SK-N-SH treated with all-trans-retinoic acid at 6 μM for 48 hours (cell line): ENCODE measurements around the gene GABBR2.

ENCODE experiments used
- ARNTL ChIP-seq: fragments of 450-650 bp; formaldehyde crosslinking; IDR thresholded peaks from 2 replicates; pipeline ENCODE4 v1.5.0; 2020; ENCODE audit warnings: low read depth, mild to moderate bottlenecking, moderate library complexity, borderline replicate concordance
- BACH2 ChIP-seq: fragments of 250-450 bp; sonication (Bioruptor Pico); IDR thresholded peaks from 2 replicates; pipeline ENCODE4 v1.9.0; 2021; ENCODE audit warnings: mild to moderate bottlenecking, borderline replicate concordance
- CREB5 ChIP-seq: fragments of 250-450 bp; sonication (Bioruptor Pico); IDR thresholded peaks from 2 replicates; pipeline ENCODE4 v1.5.1; 2020; ENCODE audit warnings: low read depth, mild to moderate bottlenecking, moderate library complexity
- CSRNP3 ChIP-seq: fragments of 250-450 bp; sonication (Bioruptor Pico); IDR thresholded peaks from 2 replicates; pipeline ENCODE4 v1.5.1; 2021; ENCODE audit warnings: mild to moderate bottlenecking, moderate library complexity
- ESRRG ChIP-seq: fragments of 250-450 bp; sonication (Bioruptor Pico); IDR thresholded peaks from 2 replicates; pipeline ENCODE4 v1.6.1; 2021; ENCODE audit warnings: mild to moderate bottlenecking
- PATZ1 ChIP-seq: fragments of 250-450 bp; sonication (Bioruptor Pico); IDR thresholded peaks from 2 replicates; pipeline ENCODE4 v1.8.0; 2020; ENCODE audit warnings: mild to moderate bottlenecking, moderate library complexity, borderline replicate concordance
- RARB ChIP-seq: fragments of 250-450 bp; sonication (Bioruptor Pico); IDR thresholded peaks from 2 replicates; pipeline ENCODE4 v1.8.0; 2021; ENCODE audit warnings: mild to moderate bottlenecking, moderate library complexity
- SNAI2 ChIP-seq: fragments of 250-450 bp; sonication (Bioruptor Pico); IDR thresholded peaks from 2 replicates; pipeline ENCODE4 v1.5.0; 2020; ENCODE audit warnings: mild to moderate bottlenecking, moderate library complexity
- TSHZ2 ChIP-seq: fragments of 250-450 bp; sonication (Bioruptor Pico); IDR thresholded peaks from 2 replicates; pipeline ENCODE4 v1.5.0; 2020; ENCODE audit warnings: mild to moderate bottlenecking, moderate library complexity
- ZC3H10 ChIP-seq: fragments of 250-450 bp; sonication (Bioruptor Pico); IDR thresholded peaks from 2 replicates; pipeline ENCODE4 v1.5.1; 2021; ENCODE audit warnings: mild to moderate bottlenecking, moderate library complexity
- ZFP3 ChIP-seq: fragments of 250-450 bp; sonication (Bioruptor Pico); IDR thresholded peaks from 2 replicates; pipeline ENCODE4 v1.5.0; 2020; ENCODE audit warnings: mild to moderate bottlenecking, moderate library complexity
- ZFP30 ChIP-seq: fragments of 450-650 bp; formaldehyde crosslinking; IDR thresholded peaks from 2 replicates; pipeline ENCODE4 v1.5.0; 2022; ENCODE audit warnings: mild to moderate bottlenecking, moderate library complexity
- ZNF70 ChIP-seq: fragments of 450-650 bp; formaldehyde crosslinking; IDR thresholded peaks from 2 replicates; pipeline ENCODE4 v1.5.0; 2020; ENCODE audit warnings: mild to moderate bottlenecking, moderate library complexity
- ZNF8 ChIP-seq: fragments of 450-650 bp; formaldehyde crosslinking; IDR thresholded peaks from 2 replicates; pipeline ENCODE4 v1.5.0; 2020; ENCODE audit warnings: mild to moderate bottlenecking, moderate library complexity

GRCh38 chr9:98379572-98379971 lies 329.2 kb downstream of the GABBR2 start:
- no peak for TF ChIP-seq SNAI2
- TF ChIP-seq ZNF70 (CRISPR knock-in tag): no peak
- TF ChIP-seq ZFP3 (CRISPR knock-in tag): no peak
- TF ChIP-seq CREB5: no peak
- no peak for TF ChIP-seq CSRNP3
- TF ChIP-seq ESRRG (CRISPR knock-in tag): no peak
- TF ChIP-seq RARB: no peak
- no peak for TF ChIP-seq PATZ1 (CRISPR knock-in tag)
- TF ChIP-seq TSHZ2 (CRISPR knock-in tag): no peak
- no peak for TF ChIP-seq BACH2 (CRISPR knock-in tag)
- no peak for TF ChIP-seq ZNF8 (CRISPR knock-in tag)
- TF ChIP-seq ZC3H10: no peak
- no peak for TF ChIP-seq ZFP30
- no peak for TF ChIP-seq ARNTL (CRISPR knock-in tag)
